Posterior vena cava (tissue), 2 donors: ENCODE results near the gene MXD4. TPM values are rescaled to one million over a fixed set of nuclear protein-coding genes. Genes with fewer than 3 reads are reported as not detected.

Experiments
- DNase-seq: peaks from one replicate; pipeline ENCODE4 v3.0.0-alpha.2; 2020; ENCODE audit warnings: low spot score
- intact Hi-C, 2 donors: fragments of 100-400 bp; cut with DNase I; formaldehyde crosslinking; loops; one replicate each; pipeline versions ENCODE4 v1.14.1 to v1.14.2; 2022 to 2023
- long read RNA-seq, 2 donors: library from polyadenylated mRNA; unstranded; transcript quantifications; one replicate each; pipeline ENCODE4 v2.0.0, GENCODE V29; 2020 to 2021
- total RNA-seq, 2 donors: library from RNA; stranded (reverse); fragmentation: NEBNext Ultra II Directional; extraction: Animal tissue kit (Norgen Biotek cat#: 25700); gene quantifications; one replicate each; pipeline ENCODE4 v1.2.1, GENCODE V29; 2021
- donor health status: DM: yes; HTN: yes; CAD: no.
- donor health status: DM: yes; HTN: yes; CAD: no.

MXD4 gene, protein sequence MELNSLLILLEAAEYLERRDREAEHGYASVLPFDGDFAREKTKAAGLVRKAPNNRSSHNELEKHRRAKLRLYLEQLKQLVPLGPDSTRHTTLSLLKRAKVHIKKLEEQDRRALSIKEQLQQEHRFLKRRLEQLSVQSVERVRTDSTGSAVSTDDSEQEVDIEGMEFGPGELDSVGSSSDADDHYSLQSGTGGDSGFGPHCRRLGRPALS
- 10 to 100 TPM; 43.6 to 43.7 TPM for total RNA-seq
- long read RNA-seq, donor 1, full-length matches to known transcripts: 58 of 76 reads
- long read RNA-seq, donor 1, partial matches to known transcripts: 0 of 76 reads
- long read RNA-seq, donor 1, other reads (novel, unspliced or antisense): 18 of 76 reads
- long read RNA-seq, donor 2, full-length matches to known transcripts: 8 of 50 reads
- long read RNA-seq, donor 2, partial matches to known transcripts: 8 of 50 reads
- long read RNA-seq, donor 2, other reads (novel, unspliced or antisense): 34 of 50 reads

DNA sequence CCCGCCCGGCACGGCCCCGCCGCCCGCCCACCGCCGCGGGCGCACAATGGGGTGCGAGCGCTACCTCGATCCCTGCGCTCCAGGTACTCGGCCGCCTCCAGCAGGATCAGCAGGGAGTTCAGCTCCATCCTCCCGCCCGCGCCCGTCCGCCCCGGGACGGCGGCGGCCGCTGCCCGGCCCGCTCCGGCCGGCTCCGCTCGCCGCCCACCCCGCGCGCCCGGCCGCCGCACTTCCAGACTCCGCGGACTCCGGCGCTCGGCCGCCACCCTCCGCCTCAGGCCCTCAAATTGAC is at the start of gene MXD4:
MXD4 (minus strand) TSS at position 257 of the 292 bp plus-strand sequence; CDS start at position 128, 129 bp downstream.
- intact Hi-C loops: loop anchor here in 1 of 2 donors (10.0 kb wide), 1 partner anchor 153 kb away; the partner anchor contains the start of genes CFAP99 and ZFYVE28
- DNase-seq: no peak

DNA sequence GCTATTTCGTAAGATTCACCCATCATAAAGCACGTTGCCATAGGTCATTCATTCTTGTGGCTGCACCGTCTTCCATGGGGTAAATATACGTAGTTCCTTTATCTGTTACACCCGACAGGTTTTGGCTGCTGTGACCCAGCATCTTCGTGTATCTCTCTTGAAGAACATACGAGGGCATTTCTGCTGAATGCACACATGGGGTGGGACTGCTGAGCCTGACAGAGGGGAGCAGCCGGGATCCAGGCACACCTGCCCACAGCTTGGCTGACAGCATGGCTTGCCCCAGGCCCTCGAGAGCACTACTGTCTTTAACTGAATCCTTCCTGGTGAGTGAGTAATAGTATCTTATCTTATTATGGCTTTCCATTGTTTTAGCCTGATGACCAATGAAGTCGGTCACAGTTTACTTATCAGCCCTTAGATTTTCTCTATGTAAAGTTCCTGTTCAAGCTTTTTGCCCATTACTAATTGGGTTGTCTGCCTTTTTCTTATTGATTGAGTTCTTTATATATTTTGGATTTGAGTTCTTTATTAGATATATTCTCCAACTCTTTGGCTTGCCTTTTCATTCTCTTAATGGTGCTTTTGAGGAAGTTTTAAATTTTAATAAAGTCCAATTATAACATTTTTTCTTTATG is 45.0 kb upstream of the MXD4 start:
- intact Hi-C loops: loop anchor here in 1 of 2 donors (1.0 kb wide), 1 partner anchor 20 kb away; no protein-coding TSS in a partner anchor
- DNase-seq: peak; percentile 18

DNA sequence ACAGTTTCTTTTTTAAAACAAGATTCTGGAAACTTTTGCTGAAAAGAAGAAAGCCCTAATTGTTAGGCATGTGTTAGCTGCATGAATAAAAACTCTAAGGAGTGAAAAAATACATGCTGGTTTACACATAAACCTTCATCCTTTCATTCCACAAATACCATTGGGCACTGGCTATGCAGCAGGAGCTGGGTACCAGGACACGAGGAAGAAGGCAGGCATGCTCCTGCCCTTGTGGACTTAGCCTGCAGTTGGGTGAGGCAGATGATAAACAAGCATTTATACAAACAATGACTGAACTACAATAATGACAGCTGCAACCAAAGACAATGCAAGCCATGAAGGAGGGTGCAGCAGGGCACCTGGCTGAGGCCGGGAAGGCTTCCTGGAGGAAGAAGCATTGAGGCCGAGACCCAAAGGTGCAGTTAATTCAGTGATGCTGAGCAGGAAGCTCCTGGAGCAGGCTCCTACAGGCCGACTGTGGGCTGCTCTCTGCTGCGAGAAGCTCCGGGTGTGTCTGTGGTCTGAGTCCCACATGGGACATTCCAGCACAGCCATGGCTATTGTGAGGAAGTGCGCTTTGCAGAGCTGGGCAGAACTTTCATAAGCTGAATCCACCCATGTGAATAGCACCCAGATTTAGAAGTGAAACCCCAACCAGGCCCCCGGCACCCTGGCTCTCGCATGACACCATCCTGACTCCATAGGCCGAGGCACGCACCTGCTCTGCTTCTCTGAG is 44.0 kb upstream of the MXD4 start:
- peak; percentile 71 for DNase-seq

DNA sequence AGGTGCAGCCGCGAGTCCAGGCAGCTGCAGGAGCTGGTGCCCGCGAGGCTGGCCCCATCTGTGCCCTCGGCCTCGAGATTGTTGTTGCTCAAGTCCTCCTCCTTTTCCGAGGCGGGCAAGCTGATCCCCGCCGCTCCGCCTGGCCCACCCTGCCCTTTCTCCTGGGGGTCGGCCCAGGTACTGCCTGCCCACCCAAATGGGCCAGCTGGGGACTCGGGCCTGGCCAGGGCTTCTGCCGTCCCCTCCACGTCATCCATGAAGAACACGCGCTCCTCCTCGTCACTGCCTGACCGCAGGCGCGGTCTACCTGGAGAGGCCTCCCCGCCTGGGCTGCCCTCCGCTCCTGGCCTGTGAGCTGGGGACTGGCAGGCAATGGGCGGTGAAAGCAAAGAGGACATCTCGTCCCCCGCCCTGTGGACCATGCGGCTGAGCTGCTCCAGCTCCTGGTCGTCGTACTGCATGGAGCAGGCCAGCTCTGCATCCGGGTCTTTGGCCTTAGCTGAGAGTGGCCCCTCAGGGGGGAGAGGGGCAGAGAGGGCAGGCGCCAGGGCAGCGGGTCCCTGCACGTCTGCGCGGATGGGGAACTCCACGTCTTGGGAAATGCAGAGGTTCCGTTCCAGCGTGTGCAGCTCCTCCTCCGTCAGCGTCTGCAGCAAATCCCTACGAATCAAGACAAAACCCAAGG is 43.1 kb upstream of the MXD4 start:
- intact Hi-C loops: no loop called here

More for the DNA sequence above, 44.0 kb upstream of the MXD4 start:
- intact Hi-C loops: loop anchor here in 1 of 2 donors (1.0 kb wide), 1 partner anchor 21 kb away; no protein-coding TSS in a partner anchor

DNA sequence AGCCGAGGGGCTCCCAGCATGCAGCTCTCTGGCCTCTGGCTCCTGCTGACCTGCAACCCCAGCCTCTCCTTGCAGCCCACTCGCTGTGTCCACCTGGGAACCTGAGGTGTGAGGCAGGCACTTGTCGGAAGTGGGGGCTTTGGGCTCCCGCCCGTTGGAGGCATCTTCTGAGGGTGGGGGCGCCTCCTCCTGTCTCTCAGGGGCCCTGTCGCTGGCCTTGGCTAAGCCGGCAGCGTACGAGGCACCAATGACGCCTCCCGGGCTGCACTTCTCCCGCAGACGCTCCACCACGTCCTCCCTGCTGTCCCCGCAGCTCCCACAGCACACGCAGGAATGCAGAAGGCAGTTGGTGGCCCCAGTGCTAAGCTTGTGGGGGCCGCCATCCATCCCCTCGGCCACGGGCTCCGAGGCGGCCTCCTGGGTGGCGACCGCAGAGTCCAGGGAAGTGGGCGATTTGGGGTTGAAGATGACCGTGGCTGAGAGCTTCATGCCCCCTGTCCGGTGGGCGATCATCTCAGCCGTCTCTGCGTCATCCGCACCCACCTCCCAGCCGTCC is 42.5 kb upstream of the MXD4 start:
- intact Hi-C loops: no loop called here
- DNase-seq: no peak

More for the DNA sequence above, 43.1 kb upstream of the MXD4 start:
- peak; percentile 79 for DNase-seq

DNA sequence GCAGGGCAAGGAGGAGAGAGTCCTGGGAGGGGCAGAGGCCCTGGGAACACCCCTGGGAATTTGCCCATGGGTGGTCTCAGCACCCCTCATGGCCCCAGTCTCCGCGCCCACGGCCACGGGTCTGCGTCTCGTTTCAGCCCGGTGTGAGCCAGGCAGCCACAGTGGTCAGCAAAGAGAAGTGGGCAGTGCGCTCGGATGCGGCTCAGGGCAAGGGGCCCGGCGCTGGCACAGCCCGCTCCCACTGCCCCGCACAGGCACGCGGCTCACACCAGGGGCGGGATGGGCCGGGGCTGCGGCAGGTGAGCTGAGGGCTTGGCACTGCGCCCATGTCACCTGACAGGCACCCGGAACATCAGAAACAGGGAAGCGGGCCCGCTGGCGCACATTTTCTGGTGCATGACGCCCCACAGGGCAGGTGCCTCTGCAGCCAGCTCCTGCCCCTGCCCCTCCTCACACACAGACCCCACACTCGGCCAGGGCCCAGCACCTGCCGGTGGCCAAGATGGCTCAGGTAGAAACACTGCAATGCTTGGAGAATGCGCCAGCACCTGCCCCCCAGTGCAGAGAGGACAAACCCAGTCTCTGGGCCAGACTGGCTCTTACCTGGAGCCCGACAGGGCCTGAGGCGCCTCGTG is 41.9 kb upstream of the MXD4 start:
- peak; percentile 75 for DNase-seq
- intact Hi-C loops: no loop called here

DNA sequence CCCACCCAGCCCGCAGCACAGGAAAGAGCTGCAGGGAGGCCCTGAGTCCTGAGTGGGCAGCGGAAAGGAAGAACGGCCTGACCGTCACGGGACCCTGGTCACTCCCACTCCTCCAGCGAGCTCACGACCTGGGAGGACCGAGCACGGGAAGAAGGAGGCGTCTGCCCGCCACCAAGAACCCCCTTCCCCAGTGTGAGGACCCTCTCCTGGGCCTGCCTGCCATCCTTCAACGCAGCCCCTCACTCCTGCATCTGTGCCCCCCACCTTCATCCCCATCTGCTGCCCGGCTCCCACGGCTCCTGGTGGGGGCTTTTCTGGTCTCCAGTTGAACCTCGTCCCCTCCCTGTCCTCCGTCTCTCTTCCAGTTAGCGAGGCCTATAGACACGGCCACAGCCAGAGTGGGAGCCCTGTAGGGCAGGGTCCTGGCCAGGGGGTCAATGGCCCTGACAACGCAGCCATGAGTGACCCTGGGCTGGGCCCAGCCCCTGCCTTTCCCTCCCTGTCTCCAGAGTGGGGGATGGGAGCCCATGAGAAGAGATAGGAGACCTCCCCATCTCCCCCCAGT is 41.3 kb upstream of the MXD4 start:
- intact Hi-C loops: no loop called here
- DNase-seq: peak; percentile 66

DNA sequence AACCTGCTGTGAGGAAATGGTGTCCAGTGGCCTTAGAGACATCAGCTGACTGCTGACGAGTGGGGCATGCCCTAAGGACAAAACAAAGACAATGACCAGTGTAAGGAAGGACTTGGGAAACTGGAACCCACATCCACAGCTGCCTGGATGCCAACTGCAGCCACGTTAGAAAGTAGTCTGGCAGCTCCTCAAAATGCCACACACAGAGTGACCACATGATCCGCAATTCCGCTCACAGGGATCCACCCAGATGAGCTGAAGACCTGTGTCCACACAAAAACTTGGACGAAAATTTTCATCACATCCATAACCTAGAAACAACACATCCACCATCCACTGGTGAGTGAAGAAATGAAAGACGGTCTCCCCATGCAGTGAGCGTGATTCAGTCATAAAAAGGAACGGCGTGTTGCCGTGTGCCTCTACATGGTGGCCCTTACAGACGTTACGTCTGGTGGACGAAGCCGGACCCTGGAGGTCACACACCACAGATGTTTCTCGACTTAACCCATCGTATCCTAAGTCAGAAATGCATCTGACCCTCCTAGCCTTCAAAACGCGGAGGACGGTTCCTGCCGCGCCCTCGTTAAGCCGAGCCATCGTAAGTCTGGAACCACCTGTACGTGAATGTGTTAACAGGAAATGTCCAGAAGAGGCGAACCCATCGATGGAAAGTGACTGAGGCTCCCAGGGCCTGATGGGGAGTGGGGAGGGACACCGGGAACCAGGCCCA is 40.6 kb upstream of the MXD4 start:
- DNase-seq: peak; percentile 68
- intact Hi-C loops: no loop called here

DNA sequence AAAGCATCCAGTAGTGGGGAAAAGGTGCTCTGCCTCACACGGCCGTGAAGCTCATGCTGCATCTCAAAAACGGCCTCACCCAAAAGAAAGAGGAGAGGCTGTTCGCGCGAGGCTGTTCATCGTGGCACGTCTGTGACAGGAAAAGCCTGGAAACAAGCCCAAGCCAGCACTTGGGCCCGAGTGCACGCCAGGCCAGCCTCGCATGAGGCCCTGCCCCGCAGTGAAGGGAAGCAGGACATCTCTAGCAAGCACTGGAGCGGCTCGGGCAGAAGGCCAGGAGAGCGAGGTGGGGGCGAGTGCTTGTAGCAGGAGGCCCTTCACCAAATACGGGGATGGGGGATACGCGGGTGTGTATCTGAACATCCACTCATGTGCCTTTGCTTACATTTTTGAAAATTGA is 39.9 kb upstream of the MXD4 start:
- intact Hi-C loops: no loop called here
- peak; percentile 71 for DNase-seq

DNA sequence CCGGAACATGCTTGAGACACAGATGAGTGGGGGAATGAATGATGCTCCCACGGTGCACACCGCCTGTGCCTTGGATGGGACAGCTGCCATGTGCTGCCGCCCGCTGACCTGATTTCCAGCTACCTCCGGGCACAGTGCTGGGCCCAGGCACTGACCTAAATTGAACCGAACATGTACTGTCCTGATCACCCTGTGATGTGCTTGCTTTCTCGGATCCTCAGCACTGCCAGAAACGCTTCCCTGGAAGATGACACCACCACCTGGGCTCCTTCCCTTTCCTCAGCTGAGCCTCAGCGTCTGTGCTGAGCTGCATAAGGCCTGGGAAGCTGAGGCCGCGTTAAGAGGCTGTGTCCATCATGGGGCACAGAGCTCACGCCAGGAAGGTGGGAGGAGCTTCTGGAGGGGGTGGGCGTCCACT is 39.3 kb upstream of the MXD4 start:
- intact Hi-C loops: no loop called here
- peak; percentile 71 for DNase-seq

DNA sequence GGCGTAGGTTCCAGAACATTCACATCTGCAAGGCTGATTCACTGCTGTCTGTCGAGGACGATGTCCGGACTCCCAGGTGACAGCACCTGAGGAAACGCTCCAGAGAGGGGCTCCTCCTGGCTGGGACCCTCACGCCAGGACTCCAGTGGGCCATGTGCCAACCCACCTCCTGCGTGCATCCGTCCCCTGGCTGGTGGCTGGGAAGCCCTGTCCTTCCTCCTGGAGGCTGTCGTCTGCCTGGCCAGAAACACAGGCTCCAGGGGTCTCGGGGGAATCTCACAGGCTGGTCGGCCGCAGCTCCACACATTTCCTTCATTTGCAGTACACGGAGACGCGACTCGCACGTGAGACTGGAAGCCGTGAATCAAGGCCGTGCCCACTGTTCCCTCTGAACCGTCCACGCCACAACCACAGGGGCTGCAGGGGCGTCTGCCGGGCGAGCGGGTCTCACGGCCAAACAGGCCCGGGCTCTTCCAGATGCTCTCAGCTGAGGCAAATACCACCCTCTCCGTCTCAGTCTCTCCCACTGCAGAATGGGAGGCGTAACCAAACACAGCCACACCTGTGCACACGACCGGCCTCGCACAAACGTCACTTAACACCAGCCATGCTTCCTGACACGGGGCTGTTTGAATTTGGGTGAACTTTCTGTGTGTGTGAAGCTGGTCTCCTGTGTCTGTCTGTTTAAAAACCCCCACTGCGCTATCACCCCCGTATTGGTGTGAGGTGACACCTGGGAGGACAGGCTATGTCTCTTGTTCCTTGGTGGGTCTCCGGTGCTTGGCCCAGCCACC is 38.7 kb upstream of the MXD4 start:
- DNase-seq: peak; percentile 47

DNA sequence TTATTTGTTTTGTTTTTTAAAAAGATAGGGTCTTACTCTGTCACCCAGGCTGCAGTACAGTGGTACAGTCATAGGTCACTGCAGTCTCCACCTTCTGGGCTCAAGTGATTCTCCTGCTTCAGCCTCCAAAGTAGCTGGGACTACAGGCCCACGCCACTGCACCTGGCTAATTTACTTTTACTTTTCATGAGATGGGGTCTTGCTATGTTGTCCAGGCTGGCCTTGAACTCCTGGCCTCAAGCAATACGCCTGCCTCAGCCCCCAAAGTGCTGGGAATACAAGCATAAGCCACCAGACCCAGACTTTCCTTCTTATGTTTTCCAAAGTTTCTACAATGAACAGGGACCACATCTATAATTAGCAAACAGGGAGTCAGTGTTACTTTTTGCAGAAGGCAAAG is 37.9 kb upstream of the MXD4 start:
- intact Hi-C loops: no loop called here
- peak; percentile 32 for DNase-seq

More for the DNA sequence above, 38.7 kb upstream of the MXD4 start:
- intact Hi-C loops: no loop called here

DNA sequence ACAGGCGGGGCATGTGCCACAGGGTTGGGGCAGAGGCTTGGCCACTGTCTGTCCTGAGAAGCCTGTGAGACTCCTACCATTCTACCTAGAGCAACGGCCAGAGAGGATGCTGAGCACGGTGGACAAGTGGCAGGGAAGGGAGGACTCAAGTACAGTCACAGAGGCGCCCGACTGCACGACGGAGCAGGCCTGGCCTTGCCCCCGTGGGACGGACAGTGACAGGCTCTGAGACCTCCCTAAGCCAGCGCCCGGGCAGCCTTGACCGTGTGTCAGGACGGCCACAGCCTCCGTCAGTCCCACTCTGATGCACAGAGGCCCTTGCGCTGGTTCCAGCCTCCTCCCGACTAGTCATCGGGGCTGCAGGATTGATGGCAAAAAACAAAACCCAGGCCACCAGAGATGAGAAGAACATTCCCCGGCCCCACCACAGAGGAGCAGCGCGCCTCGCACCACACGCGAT is 36.7 kb upstream of the MXD4 start:
- DNase-seq: peak; percentile 80
- intact Hi-C loops: no loop called here

DNA sequence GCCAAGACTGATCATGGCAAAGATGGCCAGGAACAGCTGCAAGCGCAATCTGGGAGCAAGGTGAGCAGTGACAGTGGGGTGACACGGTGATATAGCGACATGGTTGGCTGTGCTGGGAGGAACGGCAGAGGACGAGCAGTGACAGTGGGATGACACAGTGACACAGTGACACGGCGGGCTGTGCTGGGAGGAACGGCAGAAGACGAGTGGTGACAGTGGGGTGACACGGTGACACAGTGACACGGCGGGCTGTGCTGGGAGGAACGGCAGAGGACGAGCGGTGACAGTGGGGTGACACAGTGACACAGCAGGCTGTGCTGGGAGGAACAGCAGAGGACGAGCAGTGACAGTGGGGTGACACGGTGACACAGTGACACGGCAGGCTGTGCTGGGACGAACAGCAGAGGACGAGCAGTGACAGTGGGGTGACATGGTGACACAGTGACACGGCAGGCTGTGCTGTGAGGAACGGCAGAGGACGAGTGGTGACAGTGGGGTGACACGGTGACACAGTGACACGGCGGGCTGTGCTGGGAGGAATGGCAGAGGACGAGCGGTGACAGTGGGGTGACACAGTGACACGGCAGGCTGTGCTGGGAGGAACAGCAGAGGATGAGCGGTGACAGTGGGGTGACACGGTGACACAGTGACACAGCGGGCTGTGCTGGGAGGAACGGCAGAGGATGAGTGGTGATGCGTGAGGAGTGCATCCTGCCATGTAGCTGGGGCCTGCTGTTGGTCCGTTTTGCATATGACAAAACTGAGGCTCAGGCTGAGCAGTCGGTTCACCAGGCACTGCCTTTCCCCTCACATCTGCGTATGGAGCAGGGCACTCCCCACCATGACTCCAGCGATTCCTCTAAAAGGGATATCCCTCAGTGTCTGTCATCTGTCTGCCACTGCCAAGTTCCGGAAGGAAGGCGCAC is 36.0 kb upstream of the MXD4 start:
- peak; percentile 45 for DNase-seq
- intact Hi-C loops: no loop called here
